ENCODE measurements around the gene CUL2. TPM values are rescaled to one million over a fixed set of nuclear protein-coding genes. Genes with fewer than 3 reads are reported as not detected.
"Not testable (repeated sequence)": the region's sequence is repeated elsewhere in the genome, so short reads cannot be mapped to it uniquely, and the experiment has no call there.

CUL2 gene
- total RNA-seq, 4 donors from 2014 or later: 15.9 to 28.5 (median 22.7) TPM

GRCh38 chr10:35083242-35083641, 6.9 kb downstream of the CUL2 start:
- H3K27ac ChIP-seq: no peak overlapping the region
- no peak for ATAC-seq
- H3K4me1 ChIP-seq: peaks cover 0 to 33% (median 0%) of the 10 kb centered on the region in 3 donors
- no peak for TF ChIP-seq EP300 (IDR thresholded peaks at IDR 0.05)
- no peak for TF ChIP-seq POLR2AphosphoS5 (IDR thresholded peaks at IDR 0.05)
- TF ChIP-seq CTCF (IDR thresholded peaks at IDR 0.05): no peak
- TF ChIP-seq POLR2A (IDR thresholded peaks at IDR 0.05): no peak
- WGBS, 2 donors (ENCODE audit: low coverage in 1 of 2): 100% methylated on average over 1 of the region's 1 CpG
- no peak overlapping the region for H3K4me3 ChIP-seq
- no peaks in the 10 kb centered on the region for H3K36me3 ChIP-seq
- H3K9me3 ChIP-seq: no peaks in the 10 kb centered on the region
- no peaks in the 10 kb centered on the region for H3K27me3 ChIP-seq

GRCh38 chr10:35080261-35080660, 9.9 kb downstream of the CUL2 start:
- H3K36me3 ChIP-seq: peaks cover 0 to 11% of the 10 kb centered on the region in 2 donors
- no CpG with 5 or more reads among the region's 1 CpG for WGBS, 2 donors (ENCODE audit: low coverage in 1 of 2)
- H3K9me3 ChIP-seq, ATAC-seq, H3K27ac ChIP-seq, H3K4me1 ChIP-seq, H3K27me3 ChIP-seq, H3K4me3 ChIP-seq: not testable (repeated sequence)

GRCh38 chr10:35079763-35080162, 10.4 kb downstream of the CUL2 start:
- Histone ChIP-seq H3K4me1 (peaks cover 0 to 2% (median 0%) of the 10 kb centered on the region in 3 donors), H3K27ac (no peak overlapping the region), H3K4me3 (no peak overlapping the region), H3K27me3 (no peaks in the 10 kb centered on the region), H3K9me3 (no peaks in the 10 kb centered on the region), H3K36me3 (peaks cover 0 to 11% of the 10 kb centered on the region in 2 donors)
- no peak for TF ChIP-seq POLR2AphosphoS5 (IDR thresholded peaks at IDR 0.05)
- no peak for TF ChIP-seq CTCF (IDR thresholded peaks at IDR 0.05)
- TF ChIP-seq EP300 (IDR thresholded peaks at IDR 0.05): no peak
- no peak for TF ChIP-seq POLR2A (IDR thresholded peaks at IDR 0.05)
- ATAC-seq: no peak
- WGBS, 2 donors (ENCODE audit: low coverage in 1 of 2): 57 to 68% methylated on average over 3 of the region's 3 CpGs

- no peak for ATAC-seq
- peaks cover 0 to 11% of the 10 kb centered on the region in 2 donors for H3K36me3 ChIP-seq
- no peak for TF ChIP-seq EP300 (IDR thresholded peaks at IDR 0.05)
- no peak for TF ChIP-seq CTCF (IDR thresholded peaks at IDR 0.05)
- TF ChIP-seq POLR2A (IDR thresholded peaks at IDR 0.05): no peak
- no peak for TF ChIP-seq POLR2AphosphoS5 (IDR thresholded peaks at IDR 0.05)
Observed at GRCh38 chr10:35079265-35079664, 10.9 kb downstream of the CUL2 start.

GRCh38 chr10:35075228-35075627, 14.9 kb downstream of the CUL2 start:
- H3K4me1 ChIP-seq: no peaks in the 10 kb centered on the region
- ATAC-seq: no peak
- H3K9me3 ChIP-seq: no peaks in the 10 kb centered on the region
- H3K27ac ChIP-seq: no peak overlapping the region
- 62 to 80% methylated on average over 3 of the region's 3 CpGs for WGBS, 2 donors (ENCODE audit: low coverage in 1 of 2)
- no peak for TF ChIP-seq POLR2AphosphoS5 (IDR thresholded peaks at IDR 0.05)
- no peak for TF ChIP-seq POLR2A (IDR thresholded peaks at IDR 0.05)
- TF ChIP-seq CTCF (IDR thresholded peaks at IDR 0.05): no peak
- no peak for TF ChIP-seq EP300 (IDR thresholded peaks at IDR 0.05)
- no peaks in the 10 kb centered on the region for H3K27me3 ChIP-seq
- no peak overlapping the region for H3K4me3 ChIP-seq
- peaks cover 0 to 18% of the 10 kb centered on the region in 2 donors for H3K36me3 ChIP-seq

More at GRCh38 chr10:35079265-35079664, 10.9 kb downstream of the CUL2 start:
- Histone ChIP-seq H3K27me3 (no peaks in the 10 kb centered on the region), H3K9me3 (no peaks in the 10 kb centered on the region), H3K4me1 (no peaks in the 10 kb centered on the region), H3K27ac (no peak overlapping the region), H3K4me3 (no peak overlapping the region)
- WGBS, 2 donors (ENCODE audit: low coverage in 1 of 2): 88 to 93% methylated on average over 3 to 4 of the region's 4 CpGs
